NB4 (cell line): ENCODE results near the gene MUL1.

Experiments
- POLR2A ChIP-seq: IDR thresholded peaks from 2 replicates; pipeline ENCODE4 v1.6.1; 2011; ENCODE audit warnings: mild to moderate bottlenecking; ENCODE audit not compliant: insufficient read length; ENCODE audit errors: extremely low read depth
- TF ChIP-seq, protein P1 (sequence below): IDR thresholded peaks from one replicate; pipeline ENCODE4 v1.5.1; 2012; ENCODE audit warnings: low read depth, low read length

- TF ChIP-seq, protein P1, sequence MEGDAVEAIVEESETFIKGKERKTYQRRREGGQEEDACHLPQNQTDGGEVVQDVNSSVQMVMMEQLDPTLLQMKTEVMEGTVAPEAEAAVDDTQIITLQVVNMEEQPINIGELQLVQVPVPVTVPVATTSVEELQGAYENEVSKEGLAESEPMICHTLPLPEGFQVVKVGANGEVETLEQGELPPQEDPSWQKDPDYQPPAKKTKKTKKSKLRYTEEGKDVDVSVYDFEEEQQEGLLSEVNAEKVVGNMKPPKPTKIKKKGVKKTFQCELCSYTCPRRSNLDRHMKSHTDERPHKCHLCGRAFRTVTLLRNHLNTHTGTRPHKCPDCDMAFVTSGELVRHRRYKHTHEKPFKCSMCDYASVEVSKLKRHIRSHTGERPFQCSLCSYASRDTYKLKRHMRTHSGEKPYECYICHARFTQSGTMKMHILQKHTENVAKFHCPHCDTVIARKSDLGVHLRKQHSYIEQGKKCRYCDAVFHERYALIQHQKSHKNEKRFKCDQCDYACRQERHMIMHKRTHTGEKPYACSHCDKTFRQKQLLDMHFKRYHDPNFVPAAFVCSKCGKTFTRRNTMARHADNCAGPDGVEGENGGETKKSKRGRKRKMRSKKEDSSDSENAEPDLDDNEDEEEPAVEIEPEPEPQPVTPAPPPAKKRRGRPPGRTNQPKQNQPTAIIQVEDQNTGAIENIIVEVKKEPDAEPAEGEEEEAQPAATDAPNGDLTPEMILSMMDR = no peak
- TF ChIP-seq POLR2A = no peak
Measured at GRCh38 chr1:20449735-20450311, 58.1 kb downstream of the MUL1 start.
